UCSD-AML1 (cell line): ENCODE measurements around the gene PRDM2.
"Not testable (repeated sequence)": the region's sequence is repeated elsewhere in the genome, so short reads cannot be mapped to it uniquely, and the experiment has no call there.

Experiments used
- DNase-seq: peaks from one replicate; lab custom pipeline; 2025; ENCODE audit not compliant: unreplicated experiment; lab: John Stamatoyannopoulos, UW

Gene PRDM2

DNA sequence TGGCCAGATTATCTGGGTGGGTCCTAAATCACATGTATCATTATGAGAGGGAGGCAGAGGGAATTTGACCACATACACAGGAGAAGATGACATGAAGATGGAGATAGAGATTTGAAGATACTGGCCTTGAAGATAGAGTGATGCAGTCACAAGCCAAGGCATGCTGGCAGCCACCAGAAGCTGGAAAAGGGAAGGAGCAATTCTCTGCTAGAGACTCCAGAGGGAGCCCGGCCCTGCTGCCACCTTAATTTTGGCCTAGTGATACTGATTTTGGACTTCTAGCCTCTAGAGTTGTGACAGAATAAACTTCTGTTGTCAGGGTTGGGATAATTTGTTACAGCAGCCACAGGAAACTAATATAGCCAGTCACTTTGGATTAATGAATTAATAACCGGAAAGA, 2.2 kb upstream of the PRDM2 start:
- no peak for DNase-seq

GRCh38 chr1:13699510-13699909, 478 bp upstream of the PRDM2 start:
- no peak for DNase-seq

DNA sequence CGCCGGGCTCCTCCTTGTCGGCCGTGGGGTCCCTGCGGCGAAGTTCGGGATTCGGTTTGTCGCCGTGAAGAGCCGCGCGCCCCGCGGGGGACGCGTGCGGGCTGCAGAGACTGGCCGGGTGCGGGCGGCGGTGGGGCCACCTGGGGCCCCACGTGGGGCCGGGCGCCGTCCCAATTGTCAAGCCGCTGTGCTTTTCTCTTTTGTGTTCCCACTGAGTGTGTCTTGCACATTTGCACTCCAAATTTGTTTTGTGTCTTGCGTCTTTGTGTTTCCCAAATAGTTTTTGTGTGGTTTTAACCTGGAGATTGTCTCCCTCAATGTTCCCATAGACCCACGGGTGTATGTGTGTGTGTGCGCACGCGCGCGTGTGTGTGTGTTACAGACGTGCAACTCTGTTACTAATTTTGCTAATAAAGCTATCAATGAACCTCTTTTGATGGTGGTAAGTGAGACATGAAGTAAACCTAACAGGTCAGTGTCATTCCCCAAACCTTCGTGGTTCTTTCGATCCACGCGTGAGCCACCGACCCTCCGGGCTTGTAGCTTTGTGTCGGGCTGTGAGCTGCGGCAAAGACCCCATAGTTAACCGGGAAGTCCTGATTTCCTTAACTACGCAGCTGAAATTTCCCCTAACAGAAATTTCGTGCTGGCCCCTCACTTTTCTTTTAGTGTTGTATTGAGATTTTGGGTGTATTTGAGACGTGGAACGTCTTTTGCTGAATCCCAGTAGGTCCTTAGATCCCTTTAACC, 708 bp downstream of the PRDM2 start:
- DNase-seq, result peak; percentile 70

DNA sequence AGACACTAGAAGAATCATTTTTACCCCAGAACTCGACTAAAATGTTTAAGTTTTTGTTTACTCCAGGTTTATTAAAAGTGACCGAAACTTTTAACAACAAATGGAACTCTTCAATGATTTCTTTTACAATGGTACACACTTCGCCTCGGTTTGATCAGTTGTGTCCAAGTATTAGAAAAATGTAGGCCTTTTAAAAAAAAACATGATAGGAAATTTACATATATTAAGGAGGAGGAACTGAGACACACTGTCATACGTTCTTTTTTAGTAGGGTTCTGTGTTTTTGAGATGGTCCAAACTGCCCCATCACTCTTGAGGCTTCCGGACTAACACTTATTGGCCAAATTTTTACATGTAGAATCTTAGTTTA, 1.3 kb downstream of the PRDM2 start:
- DNase-seq, result no peak

- no peak for DNase-seq
These were observed 2.6 kb downstream of the PRDM2 start for GRCh38 chr1:13702425-13703127.

GRCh38 chr1:13703128-13703513, 3.1 kb downstream of the PRDM2 start:
- no peak for DNase-seq

DNA sequence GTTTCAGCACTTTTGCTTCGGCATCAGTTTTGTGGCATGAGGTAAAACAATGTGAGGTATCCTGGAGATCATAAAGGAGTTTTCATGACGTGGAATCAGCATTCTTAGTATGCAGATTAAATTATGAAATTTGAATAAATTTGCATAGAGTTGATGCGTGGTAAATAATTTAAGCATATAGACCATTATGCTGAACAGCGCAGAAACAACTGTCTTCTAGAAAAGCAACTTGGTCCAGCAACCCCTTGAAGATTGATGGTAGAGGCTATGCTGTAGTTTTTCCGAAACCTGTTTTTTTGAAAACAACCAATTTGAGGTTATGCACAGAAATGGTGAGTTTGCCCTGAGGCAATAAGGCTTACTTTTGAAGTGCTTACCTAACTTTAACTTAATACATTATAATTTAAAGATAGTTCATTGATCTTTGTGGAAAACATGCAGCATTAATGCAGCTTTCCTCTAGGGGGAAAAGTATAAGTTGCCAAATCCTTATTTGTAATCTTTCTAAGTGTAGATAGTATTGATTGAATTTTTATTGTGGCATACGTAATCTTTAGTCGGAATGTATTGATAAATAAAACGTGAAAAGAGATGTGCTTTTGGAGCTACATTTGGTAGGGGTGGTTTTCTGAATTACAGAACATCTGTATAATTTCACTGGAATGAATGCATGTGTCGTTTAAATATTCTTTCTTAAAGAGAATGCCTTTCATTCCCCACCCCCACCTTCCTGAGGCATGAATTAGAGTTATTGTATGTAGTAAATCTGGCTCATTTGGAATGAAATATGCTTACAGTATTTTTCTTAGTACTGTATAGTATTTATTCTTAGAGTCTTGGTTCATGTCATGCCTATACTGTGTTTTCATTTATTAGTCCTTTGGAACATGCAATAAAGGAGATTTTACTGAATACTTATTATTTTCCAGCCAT, 3.8 kb downstream of the PRDM2 start:
- no peak for DNase-seq

DNA sequence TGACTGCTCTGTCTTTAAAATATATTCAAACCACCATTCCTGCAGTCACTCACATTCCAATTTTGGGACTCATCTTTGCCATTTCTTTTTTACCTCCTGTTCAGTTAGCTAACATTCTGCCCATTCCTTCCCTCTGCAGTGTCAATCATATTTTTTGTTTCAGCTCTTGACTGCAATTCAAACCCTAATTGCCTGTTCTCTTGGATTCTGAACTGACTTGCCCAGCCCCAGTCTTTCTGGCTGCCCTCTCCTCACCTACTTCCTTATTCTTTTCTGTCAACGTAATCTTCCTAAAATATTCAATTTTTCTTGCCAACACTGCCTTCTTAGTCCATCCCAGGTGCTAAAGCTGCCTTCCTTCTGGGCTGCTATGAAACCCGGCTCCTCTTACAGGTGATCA, 6.1 kb downstream of the PRDM2 start:
- no peak for DNase-seq

- DNase-seq, result no peak
These were observed 7.2 kb downstream of the PRDM2 start for GRCh38 chr1:13707164-13707563.

DNA sequence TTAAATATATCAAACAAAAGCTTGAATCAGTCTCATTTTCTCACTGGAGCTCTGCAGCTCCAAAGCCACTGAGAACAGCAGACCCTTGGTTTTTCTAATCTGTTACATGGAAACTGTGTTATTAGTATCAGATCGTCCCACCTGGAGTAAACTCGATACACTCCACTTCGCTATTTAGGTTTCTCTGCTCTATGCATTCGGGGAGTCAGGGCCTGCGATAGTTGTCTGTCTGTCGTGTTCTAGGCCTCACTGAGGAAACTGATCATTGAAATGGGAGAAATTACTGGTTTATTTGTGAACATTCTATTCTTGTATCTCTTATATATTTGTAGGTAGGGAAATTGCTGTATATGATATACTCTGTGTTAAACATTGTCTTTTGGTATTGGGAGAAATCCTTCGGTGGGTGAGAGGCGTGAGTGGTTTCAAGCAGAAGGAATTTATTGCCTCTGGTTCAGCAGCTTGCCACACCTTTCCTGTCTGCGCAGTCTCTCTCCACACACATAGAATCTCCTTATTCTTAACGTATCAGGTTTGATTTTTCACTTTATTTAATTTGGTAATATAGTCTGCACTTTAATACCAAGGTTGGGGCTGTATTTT, 8.5 kb downstream of the PRDM2 start:
- no peak for DNase-seq

DNA sequence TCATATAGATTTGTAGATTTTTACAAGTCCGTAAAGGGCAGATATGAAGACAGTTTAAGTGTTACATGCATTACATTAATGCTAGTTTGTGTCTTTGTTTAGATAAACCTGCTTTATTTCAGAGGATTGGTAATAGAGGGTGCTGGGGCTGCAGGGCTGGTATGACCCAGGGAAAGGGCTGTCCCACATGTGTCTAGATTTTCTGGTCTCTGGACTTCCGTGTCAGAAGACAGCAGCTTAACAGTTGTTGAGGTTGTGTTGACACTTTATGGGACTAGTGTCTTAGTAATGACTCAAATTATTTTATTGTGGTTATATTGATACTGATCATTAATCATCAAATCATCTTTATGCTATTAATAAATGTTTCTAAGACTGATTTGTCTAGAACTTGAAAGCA, 10.1 kb downstream of the PRDM2 start:
- DNase-seq, result no peak

GRCh38 chr1:13714851-13715250, 14.9 kb downstream of the PRDM2 start:
- no peak for DNase-seq

GRCh38 chr1:13715616-13716287, 15.8 kb downstream of the PRDM2 start:
- DNase-seq, result not testable (repeated sequence)

GRCh38 chr1:13722808-13723360, 22.9 kb downstream of the PRDM2 start:
- DNase-seq, result no peak

DNA sequence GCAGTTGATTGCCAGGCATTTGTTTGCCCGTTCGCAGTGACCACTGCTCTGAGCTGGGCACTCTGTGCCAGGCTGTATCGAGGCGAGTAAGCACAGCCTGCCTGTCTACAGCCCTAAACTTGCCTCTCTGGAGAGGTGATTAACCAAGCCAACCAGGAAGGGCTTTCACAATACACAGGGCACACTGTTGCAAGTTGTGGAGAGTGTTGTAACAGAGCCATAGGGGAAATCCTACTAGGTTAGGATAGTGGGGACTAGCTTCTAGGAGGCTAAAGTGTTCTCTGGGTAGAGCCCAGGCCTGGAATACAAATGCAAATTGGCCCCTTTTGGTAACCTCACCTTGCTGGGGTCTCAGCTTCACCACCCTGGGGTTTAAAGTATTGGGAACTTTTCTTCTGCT, 23.8 kb downstream of the PRDM2 start:
- DNase-seq, result no peak

DNA sequence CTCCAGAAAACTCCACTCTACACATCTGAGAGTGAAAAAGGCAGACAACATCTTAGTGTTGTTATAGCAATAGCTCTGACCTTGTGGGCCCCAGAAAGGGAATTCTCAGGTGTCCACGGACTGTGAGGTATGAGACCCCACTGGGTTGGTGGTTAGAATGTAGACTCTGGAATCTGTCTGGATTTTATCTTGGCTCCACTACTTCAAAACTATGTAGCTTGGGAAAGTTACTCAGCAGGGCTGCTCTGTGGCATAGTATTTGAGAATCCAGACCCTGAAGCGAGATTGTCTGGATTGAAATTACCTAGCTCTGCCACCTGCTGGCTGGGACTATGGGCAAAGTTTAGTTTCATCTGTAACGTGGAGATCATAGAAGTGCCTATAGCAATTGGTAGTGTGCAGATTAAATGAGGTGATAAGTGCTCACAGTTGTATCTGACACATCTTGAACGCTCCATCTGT, 25.8 kb downstream of the PRDM2 start:
- peak; percentile 37 for DNase-seq

DNA sequence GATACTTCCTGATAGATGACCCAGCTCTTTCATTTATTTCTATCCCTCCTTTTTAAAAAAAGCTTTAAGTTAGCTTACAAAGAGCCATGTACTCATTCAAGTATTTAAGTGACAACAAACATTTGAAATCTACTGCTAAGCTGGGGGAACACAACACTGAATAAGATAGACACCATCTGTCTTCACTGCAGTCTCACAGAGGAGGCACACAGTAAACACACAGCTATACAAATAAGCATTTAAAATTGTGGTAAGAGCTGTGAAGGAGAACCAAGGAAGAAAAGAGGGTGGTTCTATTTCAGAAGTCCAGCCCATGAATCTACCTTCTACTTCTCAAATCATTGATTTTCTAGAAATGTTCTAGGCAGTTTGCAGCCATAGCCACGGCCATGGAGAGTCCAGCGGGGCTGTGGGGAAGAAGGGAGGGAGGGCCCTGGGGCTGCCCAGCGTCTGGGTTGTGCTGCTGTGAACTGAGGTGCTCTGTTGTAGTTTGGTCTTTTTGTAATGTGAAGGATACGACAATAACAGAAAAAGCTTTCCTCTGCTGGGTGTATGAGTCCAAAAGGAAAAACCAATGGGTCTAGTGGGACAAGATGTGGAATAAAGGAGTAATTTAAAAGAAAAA, 28.2 kb downstream of the PRDM2 start:
- no peak for DNase-seq

- DNase-seq, result no peak
These were observed 30.3 kb downstream of the PRDM2 start for GRCh38 chr1:13730291-13730690.

DNA sequence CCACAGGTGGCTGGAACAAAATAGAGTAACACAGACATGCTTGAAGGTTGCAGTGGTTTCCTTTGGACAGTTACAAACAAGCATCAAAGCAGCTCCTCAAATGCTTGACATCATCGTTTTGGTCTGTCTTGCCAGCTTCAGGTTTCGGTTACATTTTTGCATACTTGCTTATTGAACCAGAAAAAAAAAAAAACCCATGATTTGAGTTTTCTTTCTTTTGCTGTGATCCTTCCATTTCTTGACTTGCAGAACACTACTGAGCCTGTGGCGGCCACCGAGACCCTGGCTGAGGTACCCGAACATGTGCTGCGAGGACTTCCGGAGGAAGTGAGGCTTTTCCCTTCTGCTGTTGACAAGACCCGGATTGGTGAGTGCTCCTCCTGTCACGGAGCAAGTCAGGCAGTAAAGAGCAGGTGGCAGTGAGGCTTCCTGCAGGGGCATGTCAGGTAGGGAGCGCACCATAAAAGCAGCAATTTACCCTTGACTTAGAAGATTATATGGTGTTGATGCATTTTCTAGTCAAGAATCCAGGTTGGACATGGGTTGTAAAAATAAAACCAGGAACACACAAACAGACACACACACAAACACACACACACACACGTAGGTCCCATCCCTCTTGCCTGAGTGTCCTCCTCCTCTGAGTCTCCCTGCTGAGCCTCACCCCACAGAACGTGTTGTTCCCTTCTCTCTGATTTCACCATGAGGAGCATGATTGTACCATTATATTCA, 30.9 kb downstream of the PRDM2 start:
- DNase-seq, result peak; percentile 60
